Adrenal gland (tissue), 5 donors: ENCODE measurements around the gene SYT13.

Experiments used
- POLR2A ChIP-seq, 2 donors: fragments of 450-650 bp; IDR thresholded peaks; one replicate each; pipeline ENCODE4 v1.6.1; 2017; ENCODE audit warnings: antibody characterized with exemption in 2 of 2, mild to moderate bottlenecking in 2 of 2, moderate library complexity in 1 of 2
- TF ChIP-seq, protein P1 (sequence below), 6 experiments: fragments of 450-650 bp in 4 of 6; fragments of 200-600 bp in 2 of 6; sonication (generic) in 1 of 6; IDR thresholded peaks; 1 replicate in 5 of 6; 2 replicates in 1 of 6; pipeline versions ENCODE4 v1.5.1 to v1.8.0; 2016 to 2021; ENCODE audit warnings: antibody characterized with exemption in 6 of 6, mild to moderate bottlenecking in 2 of 6, moderate library complexity in 1 of 6
- donor health status: DM: no; HTN: no; CAD: no.

DNA sequence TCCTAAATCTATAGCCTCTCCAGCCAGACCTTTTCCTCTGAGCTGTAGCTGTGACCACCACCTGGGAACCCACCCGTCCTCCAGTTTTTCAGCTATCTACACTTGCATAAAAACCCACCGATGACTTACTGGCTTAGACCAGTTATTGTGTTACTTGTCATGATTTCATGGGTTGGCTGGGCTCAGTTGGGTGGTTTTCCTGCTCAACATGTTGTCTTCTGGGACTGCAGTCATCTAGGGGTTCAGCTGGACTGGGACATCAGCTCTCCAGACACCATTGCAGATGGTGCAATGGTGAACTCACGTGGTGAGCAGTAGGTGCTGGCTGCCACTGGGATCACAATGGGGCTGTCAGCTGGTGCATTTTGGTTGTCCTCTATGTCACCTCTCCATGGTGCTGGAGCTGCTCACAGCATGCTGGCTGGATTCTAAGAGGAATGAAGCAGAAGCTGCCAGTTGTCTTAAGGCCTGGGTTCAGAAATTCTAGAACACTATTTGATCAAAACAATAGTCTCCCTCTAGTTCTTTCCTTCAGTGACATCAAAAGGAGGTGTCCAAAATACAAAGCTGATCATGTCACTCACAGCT lies 1.3 kb upstream of the SYT13 start:
- TF ChIP-seq, protein P1, sequence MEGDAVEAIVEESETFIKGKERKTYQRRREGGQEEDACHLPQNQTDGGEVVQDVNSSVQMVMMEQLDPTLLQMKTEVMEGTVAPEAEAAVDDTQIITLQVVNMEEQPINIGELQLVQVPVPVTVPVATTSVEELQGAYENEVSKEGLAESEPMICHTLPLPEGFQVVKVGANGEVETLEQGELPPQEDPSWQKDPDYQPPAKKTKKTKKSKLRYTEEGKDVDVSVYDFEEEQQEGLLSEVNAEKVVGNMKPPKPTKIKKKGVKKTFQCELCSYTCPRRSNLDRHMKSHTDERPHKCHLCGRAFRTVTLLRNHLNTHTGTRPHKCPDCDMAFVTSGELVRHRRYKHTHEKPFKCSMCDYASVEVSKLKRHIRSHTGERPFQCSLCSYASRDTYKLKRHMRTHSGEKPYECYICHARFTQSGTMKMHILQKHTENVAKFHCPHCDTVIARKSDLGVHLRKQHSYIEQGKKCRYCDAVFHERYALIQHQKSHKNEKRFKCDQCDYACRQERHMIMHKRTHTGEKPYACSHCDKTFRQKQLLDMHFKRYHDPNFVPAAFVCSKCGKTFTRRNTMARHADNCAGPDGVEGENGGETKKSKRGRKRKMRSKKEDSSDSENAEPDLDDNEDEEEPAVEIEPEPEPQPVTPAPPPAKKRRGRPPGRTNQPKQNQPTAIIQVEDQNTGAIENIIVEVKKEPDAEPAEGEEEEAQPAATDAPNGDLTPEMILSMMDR (IDR thresholded peaks at IDR 0.05), result no peak
- TF ChIP-seq POLR2A (IDR thresholded peaks at IDR 0.05), result no peak
